Eye (tissue), 1 donor: Measurements from ENCODE around the gene PGGHG.
"Not testable (repeated sequence)": the region's sequence is repeated elsewhere in the genome, so short reads cannot be mapped to it uniquely, and the experiment has no call there.

Experiments used
- DNase-seq: peaks from one replicate; pipeline ENCODE4 v3.0.0-alpha.2; 2015

Gene PGGHG

GRCh38 chr11:297586-298405 lies 8.9 kb downstream of the PGGHG start:
- DNase-seq, result no peak

- no peak for DNase-seq
Measured at GRCh38 chr11:298406-299065, 9.6 kb downstream of the PGGHG start.

- no peak for DNase-seq
Measured at GRCh38 chr11:299081-299891, 10.4 kb downstream of the PGGHG start, which contains the start of gene IFITM5. Gene IFITM5, minus strand, starts transcription at chr11:299526. Its CDS starts 36 bp downstream, at chr11:299490.

GRCh38 chr11:299951-300735 lies 11.2 kb downstream of the PGGHG start:
- DNase-seq, result peak; percentile 44

GRCh38 chr11:303363-303762 lies 14.4 kb downstream of the PGGHG start:
- DNase-seq, result no peak

GRCh38 chr11:304061-304506 lies 15.2 kb downstream of the PGGHG start:
- no peak for DNase-seq

GRCh38 chr11:304915-305843 lies 16.3 kb downstream of the PGGHG start:
- DNase-seq, result peak; percentile 87

- DNase-seq, result no peak
Measured at GRCh38 chr11:305844-306211, 16.9 kb downstream of the PGGHG start.

GRCh38 chr11:306645-307371 lies 17.9 kb downstream of the PGGHG start:
- DNase-seq, result peak; percentile 37

- DNase-seq, result peak; percentile 75
Measured at GRCh38 chr11:307766-308708, 19.1 kb downstream of the PGGHG start, which contains the start of gene IFITM2. Gene IFITM2, plus strand, starts transcription at chr11:307816. Its CDS starts 377 bp downstream, at chr11:308193.

GRCh38 chr11:308740-309665 lies 20.1 kb downstream of the PGGHG start:
- DNase-seq, result not testable (repeated sequence)

- DNase-seq, result not testable (repeated sequence)
Measured at GRCh38 chr11:309979-310572, 21.1 kb downstream of the PGGHG start.

GRCh38 chr11:311013-311748 lies 22.3 kb downstream of the PGGHG start:
- DNase-seq, result not testable (repeated sequence)

GRCh38 chr11:312092-312816 lies 23.3 kb downstream of the PGGHG start:
- no peak for DNase-seq

- no peak for DNase-seq
Measured at GRCh38 chr11:313304-313786, 24.4 kb downstream of the PGGHG start.
